PC-3 (cell line): ENCODE results near the gene BMS1.
"Not testable (repeated sequence)": the region's sequence is repeated elsewhere in the genome, so short reads cannot be mapped to it uniquely, and the experiment has no call there.

Experiments used
- EZH2 ChIP-seq: fragments of 300-600 bp; sonication (generic); IDR thresholded peaks from one replicate; pipeline ENCODE4 v1.6.1; 2017; ENCODE audit warnings: antibody characterized with exemption, mild to moderate bottlenecking, low read length; ENCODE audit not compliant: unreplicated experiment
- EZH2phosphoT487 ChIP-seq: fragments of 300-600 bp; sonication (generic); IDR thresholded peaks from 2 replicates; pipeline ENCODE4 v1.6.1; 2018; ENCODE audit warnings: mild to moderate bottlenecking, antibody characterized with exemption, low read length, borderline replicate concordance
- TF ChIP-seq, protein P1 (sequence below): fragments of 300-600 bp; sonication (generic); conservative IDR thresholded peaks from 2 replicates; pipeline ENCODE4 v1.5.1; 2017; ENCODE audit warnings: antibody characterized with exemption, low read depth, mild to moderate bottlenecking, low read length

DNA sequence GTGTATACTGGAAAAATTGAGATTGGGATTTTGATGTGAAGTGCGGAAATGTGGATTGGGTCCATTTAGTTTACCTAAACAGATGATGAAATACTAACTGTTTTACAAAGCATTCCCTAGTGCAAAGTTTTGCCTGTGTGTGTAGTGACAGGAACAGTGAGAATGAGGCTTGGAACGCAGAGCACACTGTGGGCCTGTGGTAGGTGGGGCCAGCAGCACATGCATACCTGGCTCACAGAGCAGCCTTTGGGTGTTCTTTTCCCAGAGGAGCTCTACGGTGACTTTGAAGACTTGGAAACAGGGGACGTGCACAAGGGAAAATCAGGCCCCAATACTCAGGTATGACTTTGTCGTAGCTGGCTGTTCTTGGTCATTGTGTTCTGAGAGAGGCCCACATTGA lies 33.7 kb downstream of the BMS1 start:
- TF ChIP-seq EZH2, EZH2phosphoT487: not testable (repeated sequence)
- TF ChIP-seq, protein P1, sequence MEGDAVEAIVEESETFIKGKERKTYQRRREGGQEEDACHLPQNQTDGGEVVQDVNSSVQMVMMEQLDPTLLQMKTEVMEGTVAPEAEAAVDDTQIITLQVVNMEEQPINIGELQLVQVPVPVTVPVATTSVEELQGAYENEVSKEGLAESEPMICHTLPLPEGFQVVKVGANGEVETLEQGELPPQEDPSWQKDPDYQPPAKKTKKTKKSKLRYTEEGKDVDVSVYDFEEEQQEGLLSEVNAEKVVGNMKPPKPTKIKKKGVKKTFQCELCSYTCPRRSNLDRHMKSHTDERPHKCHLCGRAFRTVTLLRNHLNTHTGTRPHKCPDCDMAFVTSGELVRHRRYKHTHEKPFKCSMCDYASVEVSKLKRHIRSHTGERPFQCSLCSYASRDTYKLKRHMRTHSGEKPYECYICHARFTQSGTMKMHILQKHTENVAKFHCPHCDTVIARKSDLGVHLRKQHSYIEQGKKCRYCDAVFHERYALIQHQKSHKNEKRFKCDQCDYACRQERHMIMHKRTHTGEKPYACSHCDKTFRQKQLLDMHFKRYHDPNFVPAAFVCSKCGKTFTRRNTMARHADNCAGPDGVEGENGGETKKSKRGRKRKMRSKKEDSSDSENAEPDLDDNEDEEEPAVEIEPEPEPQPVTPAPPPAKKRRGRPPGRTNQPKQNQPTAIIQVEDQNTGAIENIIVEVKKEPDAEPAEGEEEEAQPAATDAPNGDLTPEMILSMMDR, result not testable (repeated sequence)
